Uterus (tissue), 2 donors: ENCODE measurements around the gene RAI1.

Experiments
- POLR2A ChIP-seq, 2 donors: fragments of 450-650 bp; IDR thresholded peaks; one replicate each; pipeline ENCODE4 v1.6.1; 2016; ENCODE audit warnings: antibody characterized with exemption in 2 of 2, mild to moderate bottlenecking in 1 of 2, moderate library complexity in 1 of 2
- TF ChIP-seq, protein P1 (sequence below), 4 experiments: fragments of 200-600 bp in 2 of 4; fragments of 450-650 bp in 2 of 4; sonication (generic) in 2 of 4; IDR thresholded peaks; one replicate each; pipeline ENCODE4 v1.5.1; 2016 to 2019; ENCODE audit warnings: antibody characterized with exemption in 4 of 4, mild to moderate bottlenecking in 2 of 4, moderate library complexity in 1 of 4

DNA sequence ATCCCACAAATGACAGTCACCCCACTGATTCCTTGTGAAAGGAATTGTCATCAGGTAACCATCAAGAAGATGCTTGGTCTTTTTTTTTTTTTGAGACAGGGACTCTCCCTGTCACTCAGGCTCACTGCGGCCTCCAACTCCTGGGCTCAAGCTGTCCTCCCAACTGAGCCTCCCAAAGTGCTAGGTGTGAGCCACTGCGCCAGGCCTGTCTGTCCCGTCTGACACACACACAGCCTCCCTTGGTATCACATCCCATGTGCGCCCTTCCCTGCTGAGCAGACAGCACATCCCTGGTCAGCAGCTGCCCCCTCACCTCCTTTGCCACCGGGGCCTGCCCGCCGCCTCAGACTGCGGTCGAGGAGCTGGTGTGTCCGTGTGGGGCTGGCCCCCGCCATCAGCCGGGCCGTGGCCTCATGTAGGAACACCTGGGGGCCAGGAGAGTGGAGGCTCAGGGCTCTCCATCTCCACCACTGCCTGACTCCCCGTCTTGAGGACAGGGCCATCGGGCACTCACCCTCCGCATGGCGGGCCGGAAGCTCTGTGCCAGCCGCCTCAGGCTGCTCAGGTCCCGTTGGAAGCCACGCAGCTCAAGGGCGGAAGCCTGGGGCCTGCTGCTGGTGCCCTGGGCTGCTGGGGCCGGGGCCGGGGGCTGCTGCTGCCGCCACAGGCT lies 131.9 kb downstream of the RAI1 start:
- TF ChIP-seq, protein P1, sequence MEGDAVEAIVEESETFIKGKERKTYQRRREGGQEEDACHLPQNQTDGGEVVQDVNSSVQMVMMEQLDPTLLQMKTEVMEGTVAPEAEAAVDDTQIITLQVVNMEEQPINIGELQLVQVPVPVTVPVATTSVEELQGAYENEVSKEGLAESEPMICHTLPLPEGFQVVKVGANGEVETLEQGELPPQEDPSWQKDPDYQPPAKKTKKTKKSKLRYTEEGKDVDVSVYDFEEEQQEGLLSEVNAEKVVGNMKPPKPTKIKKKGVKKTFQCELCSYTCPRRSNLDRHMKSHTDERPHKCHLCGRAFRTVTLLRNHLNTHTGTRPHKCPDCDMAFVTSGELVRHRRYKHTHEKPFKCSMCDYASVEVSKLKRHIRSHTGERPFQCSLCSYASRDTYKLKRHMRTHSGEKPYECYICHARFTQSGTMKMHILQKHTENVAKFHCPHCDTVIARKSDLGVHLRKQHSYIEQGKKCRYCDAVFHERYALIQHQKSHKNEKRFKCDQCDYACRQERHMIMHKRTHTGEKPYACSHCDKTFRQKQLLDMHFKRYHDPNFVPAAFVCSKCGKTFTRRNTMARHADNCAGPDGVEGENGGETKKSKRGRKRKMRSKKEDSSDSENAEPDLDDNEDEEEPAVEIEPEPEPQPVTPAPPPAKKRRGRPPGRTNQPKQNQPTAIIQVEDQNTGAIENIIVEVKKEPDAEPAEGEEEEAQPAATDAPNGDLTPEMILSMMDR (IDR thresholded peaks at IDR 0.05), result no peak
- no peak for TF ChIP-seq POLR2A (IDR thresholded peaks at IDR 0.05)
